Endodermal cell (in vitro differentiated cells): ENCODE data around the gene SLC52A1. TPM values are rescaled to one million over a fixed set of nuclear protein-coding genes. Genes with fewer than 3 reads are reported as not detected.

Experiments
- DNase-seq: peaks from one replicate; pipeline ENCODE4 v3.0.0-alpha.2; 2017
- H3K27ac ChIP-seq: 2 replicates; pipeline ENCODE4 v1.5.1; 2013; ENCODE audit warnings: mild to moderate bottlenecking, low read depth, low read length, moderate library complexity
- H3K27me3 ChIP-seq: 2 replicates; pipeline ENCODE4 v1.6.1; 2013; ENCODE audit warnings: mild to moderate bottlenecking, low read length, moderate library complexity; ENCODE audit not compliant: insufficient read depth, control insufficient read depth, poor library complexity, severe bottlenecking
- H3K36me3 ChIP-seq: 2 replicates; pipeline ENCODE4 v1.7.0; 2013; ENCODE audit warnings: mild to moderate bottlenecking, low read length, moderate library complexity; ENCODE audit not compliant: control insufficient read depth, insufficient read depth
- H3K4me1 ChIP-seq: one replicate; pipeline ENCODE4 v1.7.0; 2013; ENCODE audit warnings: low read length; ENCODE audit not compliant: control insufficient read depth, insufficient read depth
- H3K4me3 ChIP-seq: 2 replicates; pipeline ENCODE4 v1.5.1; 2013; ENCODE audit warnings: mild to moderate bottlenecking, low read length, moderate library complexity
- H3K9ac ChIP-seq: 2 replicates; pipeline ENCODE4 v1.6.1; 2013; ENCODE audit warnings: mild to moderate bottlenecking, low read length, moderate library complexity; ENCODE audit not compliant: poor library complexity, severe bottlenecking; ENCODE audit errors: extremely low read depth
- H3K9me3 ChIP-seq: 2 replicates; pipeline ENCODE4 v1.6.1; 2013; ENCODE audit warnings: mild to moderate bottlenecking, low read length, moderate library complexity; ENCODE audit not compliant: control insufficient read depth
- H3K27ac Mint-ChIP-seq: 2 replicates; pipeline ENCODE4 v1.8.0; 2020; ENCODE audit warnings: mixed read lengths
- H3K27me3 Mint-ChIP-seq: 2 replicates; pipeline ENCODE4 v1.8.0; 2021; ENCODE audit warnings: mild to moderate bottlenecking, mixed read lengths; ENCODE audit not compliant: insufficient read depth
- H3K36me3 Mint-ChIP-seq: 2 replicates; pipeline ENCODE4 v1.8.0; 2020; ENCODE audit warnings: low read depth, mixed read lengths
- H3K4me1 Mint-ChIP-seq: 2 replicates; pipeline ENCODE4 v1.8.0; 2020; ENCODE audit warnings: mixed read lengths
- H3K4me3 Mint-ChIP-seq: 2 replicates; pipeline ENCODE4 v1.8.0; 2020; ENCODE audit warnings: mild to moderate bottlenecking, moderate library complexity, mixed read lengths
- H3K9me3 Mint-ChIP-seq: 2 replicates; pipeline ENCODE4 v1.8.0; 2020; ENCODE audit warnings: mild to moderate bottlenecking, mixed read lengths
- WGBS, 2 experiments: methylation state at CpG; one replicate each; pipeline versions ENCODE4 v1.1.5 to v1.1.7; 2013; ENCODE audit warnings: missing lambda C conversion rate in 2 of 2, mixed read lengths in 1 of 2; ENCODE audit not compliant: insufficient coverage in 1 of 2, insufficient read length in 1 of 2; 5-methylcytosine and 5-hydroxymethylcytosine counted together
- total RNA-seq, 2 donors: library from RNA; stranded (reverse); fragmentation: NEBNext Ultra II Directional in 1 of 2; extraction: Animal tissue kit (Norgen Biotek cat#: 25700) in 1 of 2; gene quantifications; 2 replicates in 1 of 2; 3 replicates in 1 of 2; pipeline ENCODE4 v1.2.1, GENCODE V29; 2021
- TF ChIP-seq, protein P1 (sequence below): fragments of 200-600 bp; sonication (generic); conservative IDR thresholded peaks from 2 replicates; pipeline ENCODE4 v1.5.0; 2021; ENCODE audit warnings: antibody characterized with exemption, mild to moderate bottlenecking

SLC52A1 gene
- total RNA-seq, 2 donors from 2014 or later: 0.13 TPM; not detected in 1

DNA sequence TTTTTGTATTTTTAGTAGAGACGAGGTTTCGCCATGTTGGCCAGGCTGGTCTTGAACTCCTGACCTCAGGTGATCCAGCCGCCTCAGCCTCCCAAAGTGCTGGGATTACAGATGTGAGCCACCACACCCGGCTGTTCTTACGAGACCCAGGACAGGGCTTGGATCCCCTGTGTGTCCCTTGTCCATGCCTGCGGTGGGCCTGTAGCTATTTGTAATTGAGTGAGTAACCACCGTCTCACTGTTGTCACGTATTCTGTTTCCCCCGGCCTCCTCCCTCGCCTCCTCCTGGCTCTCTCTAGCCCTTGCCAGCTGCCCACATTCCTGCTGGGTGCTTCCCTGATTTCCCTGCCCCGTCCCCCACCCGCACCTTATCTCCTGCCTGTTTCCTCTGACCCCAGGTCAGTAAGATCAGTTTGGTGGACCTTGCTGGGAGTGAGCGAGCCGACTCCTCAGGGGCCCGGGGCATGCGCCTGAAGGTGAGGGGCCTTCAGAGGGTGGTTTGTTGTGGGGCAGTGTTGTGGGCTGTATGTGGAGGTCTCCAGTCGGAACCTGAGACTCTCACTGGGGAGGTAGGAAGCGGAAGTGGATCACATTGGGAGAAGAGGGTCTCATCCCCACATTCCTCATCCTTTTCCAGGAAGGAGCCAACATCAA lies 31.9 kb downstream of the SLC52A1 start:
- H3K9me3 Mint-ChIP-seq: no peaks in the 10 kb centered on the region
- DNase-seq: no peak
- no peaks in the 10 kb centered on the region for H3K27me3 ChIP-seq
- H3K4me1 ChIP-seq: peaks cover 12% of the 10 kb centered on the region
- TF ChIP-seq, protein P1, sequence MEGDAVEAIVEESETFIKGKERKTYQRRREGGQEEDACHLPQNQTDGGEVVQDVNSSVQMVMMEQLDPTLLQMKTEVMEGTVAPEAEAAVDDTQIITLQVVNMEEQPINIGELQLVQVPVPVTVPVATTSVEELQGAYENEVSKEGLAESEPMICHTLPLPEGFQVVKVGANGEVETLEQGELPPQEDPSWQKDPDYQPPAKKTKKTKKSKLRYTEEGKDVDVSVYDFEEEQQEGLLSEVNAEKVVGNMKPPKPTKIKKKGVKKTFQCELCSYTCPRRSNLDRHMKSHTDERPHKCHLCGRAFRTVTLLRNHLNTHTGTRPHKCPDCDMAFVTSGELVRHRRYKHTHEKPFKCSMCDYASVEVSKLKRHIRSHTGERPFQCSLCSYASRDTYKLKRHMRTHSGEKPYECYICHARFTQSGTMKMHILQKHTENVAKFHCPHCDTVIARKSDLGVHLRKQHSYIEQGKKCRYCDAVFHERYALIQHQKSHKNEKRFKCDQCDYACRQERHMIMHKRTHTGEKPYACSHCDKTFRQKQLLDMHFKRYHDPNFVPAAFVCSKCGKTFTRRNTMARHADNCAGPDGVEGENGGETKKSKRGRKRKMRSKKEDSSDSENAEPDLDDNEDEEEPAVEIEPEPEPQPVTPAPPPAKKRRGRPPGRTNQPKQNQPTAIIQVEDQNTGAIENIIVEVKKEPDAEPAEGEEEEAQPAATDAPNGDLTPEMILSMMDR: no peak
- WGBS, 2 experiments: 88 to 95% methylated on average over 15 to 17 of the region's 18 CpGs
- H3K36me3 Mint-ChIP-seq: peaks cover 74% of the 10 kb centered on the region
- H3K27ac ChIP-seq: no peak overlapping the region
- H3K27me3 Mint-ChIP-seq: no peaks in the 10 kb centered on the region
- H3K9ac ChIP-seq: no peak overlapping the region
- H3K4me3 ChIP-seq: no peak overlapping the region
- H3K27ac Mint-ChIP-seq: no peak overlapping the region
- H3K9me3 ChIP-seq: no peaks in the 10 kb centered on the region
- no peak overlapping the region for H3K4me3 Mint-ChIP-seq
- H3K4me1 Mint-ChIP-seq: peaks cover 8% of the 10 kb centered on the region
- peaks cover 86% of the 10 kb centered on the region for H3K36me3 ChIP-seq

DNA sequence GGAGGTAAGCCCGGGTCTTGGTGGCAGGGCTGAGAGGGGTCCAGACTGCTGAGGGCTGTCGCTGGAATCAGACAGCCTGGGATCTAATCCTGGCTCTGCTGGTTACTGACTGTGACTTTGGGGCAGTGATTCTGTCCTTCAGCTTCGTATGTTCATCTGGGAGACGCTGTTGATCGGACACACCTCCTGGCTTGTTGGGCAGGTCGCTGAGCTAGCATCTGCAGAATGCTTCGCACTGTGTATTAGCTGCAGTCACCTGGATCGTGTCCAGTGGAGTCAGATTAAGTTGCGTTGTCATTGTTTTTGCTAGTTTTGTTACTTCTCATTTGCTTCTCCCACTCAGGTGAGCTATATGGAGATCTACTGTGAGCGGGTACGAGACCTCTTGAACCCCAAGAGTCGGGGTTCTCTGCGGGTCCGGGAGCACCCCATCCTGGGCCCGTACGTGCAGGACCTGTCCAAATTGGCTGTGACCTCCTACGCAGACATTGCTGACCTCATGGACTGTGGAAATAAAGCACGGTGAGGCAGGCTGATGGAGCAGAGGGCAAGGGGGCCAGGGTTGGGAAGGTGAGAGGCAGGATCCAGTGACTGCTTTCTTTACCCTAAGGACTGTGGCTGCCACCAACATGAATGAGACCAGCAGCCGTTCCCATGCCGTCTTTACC lies 33.0 kb downstream of the SLC52A1 start:
- H3K4me1 Mint-ChIP-seq: peaks cover 8% of the 10 kb centered on the region
- no peaks in the 10 kb centered on the region for H3K27me3 Mint-ChIP-seq
- Histone ChIP-seq H3K36me3 (peaks cover 75% of the 10 kb centered on the region), H3K9ac (no peak overlapping the region), H3K27ac (no peak overlapping the region), H3K27me3 (no peaks in the 10 kb centered on the region), H3K9me3 (no peaks in the 10 kb centered on the region), H3K4me3 (no peak overlapping the region), H3K4me1 (peaks cover 12% of the 10 kb centered on the region)
- H3K4me3 Mint-ChIP-seq: no peak overlapping the region
- TF ChIP-seq, protein P1: no peak
- H3K36me3 Mint-ChIP-seq: peaks cover 63% of the 10 kb centered on the region
- no peaks in the 10 kb centered on the region for H3K9me3 Mint-ChIP-seq
- no peak for DNase-seq
- H3K27ac Mint-ChIP-seq: no peak overlapping the region
- whole genome bisulfite sequencing, 2 experiments: 96 to 99% methylated on average over 19 to 20 of the region's 20 CpGs

DNA sequence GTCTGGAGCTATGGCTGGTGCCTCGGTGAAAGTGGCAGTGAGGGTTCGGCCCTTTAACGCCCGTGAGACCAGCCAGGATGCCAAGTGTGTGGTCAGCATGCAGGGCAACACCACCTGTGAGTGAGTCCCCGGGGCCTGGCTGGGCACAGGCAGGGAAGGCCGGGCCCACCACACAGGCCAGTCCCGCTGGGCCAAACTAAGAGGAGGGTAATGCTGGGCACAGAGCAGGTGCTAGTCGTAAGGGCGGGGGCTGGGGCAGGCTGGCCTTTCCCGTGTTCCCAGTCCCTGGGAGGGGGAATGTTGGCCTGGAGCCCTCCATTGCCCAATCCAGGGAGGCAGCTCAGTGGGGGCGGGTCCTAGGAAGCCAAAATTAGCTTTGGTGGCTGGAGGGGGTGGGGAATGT lies 35.0 kb downstream of the SLC52A1 start:
- WGBS, 2 experiments: 89 to 93% methylated on average over 4 to 11 of the region's 11 CpGs
- Mint-ChIP-seq H3K4me1 (peaks cover 10% of the 10 kb centered on the region), H3K4me3 (no peak overlapping the region), H3K27ac (no peak overlapping the region), H3K9me3 (no peaks in the 10 kb centered on the region), H3K36me3 (peaks cover 50% of the 10 kb centered on the region), H3K27me3 (peaks cover 15% of the 10 kb centered on the region)
- peaks cover 56% of the 10 kb centered on the region for H3K36me3 ChIP-seq
- H3K27ac ChIP-seq: no peak overlapping the region
- no peak overlapping the region for H3K9ac ChIP-seq
- H3K4me1 ChIP-seq: peaks cover 12% of the 10 kb centered on the region
- no peaks in the 10 kb centered on the region for H3K9me3 ChIP-seq
- H3K4me3 ChIP-seq: peak overlapping the region; percentile 97
- peaks cover 8% of the 10 kb centered on the region for H3K27me3 ChIP-seq
- DNase-seq: no peak
- TF ChIP-seq, protein P1: no peak
